Endothelial cell of umbilical vein (primary cell): ENCODE data around the gene SS18L1.

Experiments used
- CTCF ChIP-seq, 2 donors: IDR thresholded peaks; 1 replicate in 1 of 2; 2 replicates in 1 of 2; pipeline ENCODE4 v1.5.1; 2011; ENCODE audit warnings: low read length in 2 of 2, mild to moderate bottlenecking in 2 of 2, moderate library complexity in 2 of 2, control low read depth in 1 of 2, inconsistent platforms in 1 of 2, low read depth in 1 of 2; ENCODE audit not compliant: insufficient read depth in 1 of 2; ENCODE audit errors: extremely low read depth in 1 of 2
- EZH2 ChIP-seq: IDR thresholded peaks from 2 replicates; pipeline ENCODE4 v1.6.1; 2012; ENCODE audit warnings: borderline replicate concordance, low read depth, mild to moderate bottlenecking, moderate library complexity, low read length, inconsistent platforms; ENCODE audit not compliant: severe bottlenecking
- FOS ChIP-seq: IDR thresholded peaks from 2 replicates; pipeline ENCODE4 v1.6.1; 2011; ENCODE audit warnings: mild to moderate bottlenecking, low read length, moderate library complexity, borderline replicate concordance; ENCODE audit not compliant: insufficient read depth
- GATA2 ChIP-seq: IDR thresholded peaks from 2 replicates; pipeline ENCODE4 v1.7.0; 2011; ENCODE audit warnings: low read depth, mild to moderate bottlenecking, moderate library complexity, mixed read lengths, low read length; ENCODE audit not compliant: insufficient read length, insufficient read depth
- JUN ChIP-seq: IDR thresholded peaks from 2 replicates; pipeline ENCODE4 v1.6.1; 2011; ENCODE audit warnings: borderline replicate concordance, low read depth; ENCODE audit not compliant: insufficient read length, insufficient read depth
- MAX ChIP-seq: IDR thresholded peaks from 2 replicates; pipeline ENCODE4 v1.6.1; 2011; ENCODE audit not compliant: insufficient read depth, insufficient read length
- MYC ChIP-seq: IDR thresholded peaks from one replicate; pipeline ENCODE4 v1.6.1; 2011; ENCODE audit warnings: mild to moderate bottlenecking, low read depth, low read length
- POLR2A ChIP-seq: IDR thresholded peaks from 2 replicates; pipeline ENCODE4 v1.6.1; 2012; ENCODE audit warnings: low read depth, mild to moderate bottlenecking, control low read depth, low read length
- POLR2AphosphoS5 ChIP-seq: IDR thresholded peaks from 2 replicates; pipeline ENCODE4 v1.6.1; 2012; ENCODE audit warnings: low read depth, mild to moderate bottlenecking, control low read depth, low read length, moderate library complexity; ENCODE audit not compliant: insufficient read depth

GRCh38 chr20:62114894-62115293 lies 28.7 kb upstream of the SS18L1 start:
- TF ChIP-seq CTCF (IDR thresholded peaks at IDR 0.05; ENCODE audit: extremely low read depth in 1 of 2, insufficient read depth in 1 of 2, low read depth in 1 of 2, low read length in 2 of 2) (no peak), MAX (no peak), EZH2 (no peak), POLR2AphosphoS5 (no peak), POLR2A (no peak), MYC (no peak), GATA2 (no peak), JUN (no peak), FOS (no peak)
